IPS-18c (cell line): ENCODE data around the gene PPP6C.
A peak's percentile ranks its signal among the peaks of the same experiment; 100 is the strongest.
"Not testable (repeated sequence)": the region's sequence is repeated elsewhere in the genome, so short reads cannot be mapped to it uniquely, and the experiment has no call there.

ENCODE experiments used
- H3K4me3 ChIP-seq: 2 replicates; pipeline ENCODE4 v1.7.0; 2013; ENCODE audit warnings: low read depth, mild to moderate bottlenecking, low read length, moderate library complexity; ENCODE audit not compliant: insufficient read depth
- H3K9me3 ChIP-seq: one replicate; pipeline ENCODE4 v1.6.1; 2013; ENCODE audit warnings: mild to moderate bottlenecking, low read length, moderate library complexity; ENCODE audit not compliant: control insufficient read depth, insufficient read depth

PPP6C gene

DNA sequence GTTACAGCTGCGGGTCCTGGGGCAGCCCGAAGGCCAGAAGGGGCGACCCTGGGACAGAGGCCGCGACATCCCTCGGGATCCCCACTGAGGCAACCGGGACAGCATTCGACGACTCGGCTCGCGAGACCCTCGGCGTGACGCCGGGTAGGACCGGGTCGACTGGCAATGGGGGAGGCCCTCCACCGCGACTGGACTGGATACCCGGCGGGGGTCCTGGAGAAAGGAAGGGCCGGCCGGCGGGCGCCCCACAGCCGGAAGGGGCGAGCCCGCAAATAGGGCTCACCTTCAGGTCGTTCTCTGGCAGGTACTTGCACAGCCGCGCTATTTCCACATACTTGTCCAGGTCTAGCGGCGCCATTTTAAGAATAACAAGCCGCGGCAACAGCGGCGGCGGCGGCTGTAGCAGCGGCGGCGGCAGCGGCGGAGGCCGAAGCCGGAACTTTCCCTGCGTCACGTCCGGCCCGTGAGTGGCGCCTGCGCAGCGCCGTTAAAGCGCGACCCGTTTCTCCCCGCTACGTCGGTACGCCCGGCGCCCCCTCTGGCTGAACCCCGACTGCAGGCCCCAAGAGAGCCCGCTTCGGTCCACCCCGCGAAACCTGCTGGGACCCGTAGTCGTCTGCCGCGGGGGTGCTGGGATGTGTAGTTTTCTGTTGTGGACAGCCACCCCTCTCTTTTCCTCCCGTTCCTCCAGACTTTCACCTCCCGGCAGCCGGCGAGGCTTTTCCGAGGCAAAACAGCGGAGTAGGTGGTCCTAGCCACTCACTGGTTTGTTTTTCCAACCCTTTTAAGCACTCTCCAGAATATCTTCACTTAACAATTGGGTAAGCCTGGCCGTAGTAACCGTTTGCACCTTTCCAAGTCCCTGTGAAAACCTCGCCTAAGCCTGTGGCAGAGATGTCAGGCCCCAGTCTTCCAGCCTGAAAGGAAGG is at the start of gene PPP6C:
PPP6C (minus strand) TSS at position 443 of the 929 bp plus-strand sequence; CDS start at position 358, 85 bp downstream.
- Histone ChIP-seq H3K9me3 (no peaks in the 10 kb centered on the region), H3K4me3 (peak within 1 kb of the TSS; percentile 96)

DNA sequence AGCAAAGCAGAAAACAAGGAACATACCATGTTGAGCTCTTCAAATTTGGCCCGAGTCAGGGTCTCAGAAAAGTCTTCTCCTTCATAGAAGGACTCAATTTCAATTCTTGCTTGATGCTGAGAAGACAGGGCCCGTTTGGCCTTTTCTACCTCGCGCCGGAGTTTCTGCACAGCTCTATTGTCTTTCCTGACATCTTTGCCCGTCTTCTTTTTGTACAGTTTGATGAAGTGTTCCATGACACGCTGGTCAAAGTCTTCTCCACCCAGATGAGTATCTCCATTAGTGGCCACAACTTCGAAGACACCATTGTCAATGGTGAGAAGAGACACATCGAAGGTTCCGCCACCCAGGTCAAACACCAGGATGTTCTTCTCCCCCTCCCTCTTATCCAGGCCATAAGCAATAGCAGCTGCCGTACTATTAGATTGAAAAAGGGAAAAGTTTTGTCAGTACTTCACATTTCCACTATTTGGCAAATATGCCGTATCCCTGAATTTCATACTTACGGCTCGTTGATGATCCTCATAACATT is 49.4 kb upstream of the PPP6C start:
- Histone ChIP-seq H3K9me3 (no peaks in the 10 kb centered on the region), H3K4me3 (no peak overlapping the region)

DNA sequence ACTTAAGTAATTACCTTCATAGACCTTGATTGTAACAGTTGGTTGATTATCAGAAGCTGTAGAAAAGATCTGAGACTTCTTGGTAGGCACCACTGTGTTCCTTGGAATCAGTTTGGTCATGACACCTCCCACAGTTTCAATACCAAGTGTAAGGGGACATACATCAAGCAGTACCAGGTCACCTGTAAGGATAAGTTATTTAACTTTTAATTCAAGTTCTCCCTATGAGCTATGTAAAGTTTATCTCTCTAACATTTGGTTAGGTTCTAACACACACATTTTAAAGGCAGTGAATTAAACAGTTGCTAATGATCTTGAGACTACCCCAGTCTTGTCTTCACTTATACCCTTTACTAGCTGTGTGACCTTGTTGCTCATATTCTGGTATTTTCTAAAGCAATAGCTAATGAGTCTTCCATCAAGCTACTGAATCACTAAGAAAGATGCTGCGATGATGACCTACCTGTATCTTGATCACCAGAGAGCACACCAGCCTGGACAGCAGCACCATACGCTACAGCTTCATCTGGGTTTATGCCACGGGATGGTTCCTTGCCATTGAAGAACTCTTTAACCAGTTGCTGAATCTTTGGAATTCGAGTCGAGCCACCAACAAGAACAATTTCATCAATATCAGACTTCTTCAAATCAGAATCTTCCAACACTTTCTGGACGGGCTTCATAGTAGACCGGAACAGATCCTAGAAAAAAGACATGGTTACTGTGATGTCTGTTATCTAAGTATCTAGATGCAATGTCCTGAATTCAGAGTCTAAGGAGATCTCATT is 48.7 kb upstream of the PPP6C start:
- Histone ChIP-seq H3K4me3 (no peak overlapping the region), H3K9me3 (no peaks in the 10 kb centered on the region)

DNA sequence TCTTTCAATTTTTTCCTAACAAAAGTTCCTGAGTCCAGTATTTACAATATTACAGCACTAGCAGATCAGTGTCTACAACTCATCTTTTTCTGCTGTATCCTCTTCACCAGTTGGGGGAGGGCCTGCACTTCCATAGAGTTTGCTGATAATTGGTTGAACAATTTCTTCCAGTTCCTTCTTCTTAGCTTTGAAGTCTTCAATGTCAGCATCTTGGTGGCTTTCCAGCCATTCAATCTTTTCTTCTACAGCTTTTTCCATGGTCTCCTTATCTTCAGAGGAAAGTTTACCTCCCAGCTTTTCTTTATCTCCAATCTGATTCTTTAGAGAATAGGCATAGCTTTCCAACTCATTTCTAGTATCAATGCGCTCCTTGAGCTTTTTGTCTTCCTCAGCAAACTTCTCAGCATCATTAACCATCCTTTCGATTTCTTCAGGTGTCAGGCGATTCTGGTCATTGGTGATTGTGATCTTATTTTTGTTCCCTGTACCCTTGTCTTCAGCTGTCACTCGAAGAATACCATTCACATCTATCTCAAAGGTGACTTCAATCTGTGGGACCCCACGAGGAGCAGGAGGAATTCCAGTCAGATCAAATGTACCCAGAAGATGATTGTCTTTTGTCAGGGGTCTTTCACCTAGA is 47.0 kb upstream of the PPP6C start:
- H3K4me3 ChIP-seq, H3K9me3 ChIP-seq: not testable (repeated sequence)

DNA sequence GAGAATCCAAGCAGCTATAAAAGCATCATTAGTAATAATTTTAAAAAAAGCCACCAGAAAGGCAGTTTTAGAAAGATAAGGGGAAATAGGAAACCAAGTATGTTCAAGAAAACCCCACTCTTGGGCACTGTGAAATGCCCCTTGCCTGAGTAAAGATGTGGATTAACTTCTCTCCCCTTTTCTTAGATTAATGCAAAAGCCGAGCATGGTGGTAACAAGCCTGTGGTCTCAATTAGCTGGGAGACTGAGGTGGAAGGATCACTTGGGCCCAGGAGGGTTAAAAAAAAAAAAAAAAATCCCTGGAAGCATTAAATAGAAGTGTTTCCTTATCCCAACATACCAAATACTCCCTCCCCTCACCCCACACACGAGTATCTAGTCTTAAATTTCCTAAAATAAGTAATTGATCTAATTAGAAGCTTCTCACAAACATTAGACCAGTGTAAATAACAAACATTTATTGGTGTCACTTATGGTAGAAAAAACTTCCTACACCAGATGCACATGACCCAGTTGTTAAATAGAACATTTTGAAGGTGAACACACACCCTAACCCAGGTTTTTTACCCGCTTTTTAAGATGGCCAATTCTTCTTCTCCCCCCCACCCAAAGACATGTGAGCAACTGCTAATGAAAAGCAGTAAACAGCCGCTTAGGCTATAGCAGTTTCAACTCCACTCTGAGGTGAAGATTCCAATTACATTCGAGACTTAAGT is 46.4 kb upstream of the PPP6C start:
- H3K9me3 ChIP-seq, result no peaks in the 10 kb centered on the region
- H3K4me3 ChIP-seq, result no peak overlapping the region

DNA sequence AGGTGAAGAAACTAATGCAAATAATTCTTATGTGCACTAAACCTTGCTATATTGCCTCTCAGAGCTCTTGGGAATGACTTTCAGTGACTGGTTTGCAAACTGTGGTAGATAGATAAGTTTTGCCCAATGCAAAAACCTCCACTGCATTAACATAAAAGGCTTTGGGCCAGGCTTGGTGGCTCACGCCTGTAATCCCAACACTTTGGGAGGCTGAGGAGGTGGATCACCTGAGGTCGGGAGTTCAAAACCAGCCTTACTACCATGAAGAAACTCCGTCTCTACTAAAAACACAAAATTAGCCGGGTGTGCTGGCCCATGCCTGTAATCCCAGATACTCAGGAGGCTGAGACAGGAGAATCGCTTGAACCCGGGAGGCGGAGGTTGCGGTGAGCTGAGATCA is 44.5 kb upstream of the PPP6C start:
- not testable (repeated sequence) for H3K9me3 ChIP-seq, H3K4me3 ChIP-seq

DNA sequence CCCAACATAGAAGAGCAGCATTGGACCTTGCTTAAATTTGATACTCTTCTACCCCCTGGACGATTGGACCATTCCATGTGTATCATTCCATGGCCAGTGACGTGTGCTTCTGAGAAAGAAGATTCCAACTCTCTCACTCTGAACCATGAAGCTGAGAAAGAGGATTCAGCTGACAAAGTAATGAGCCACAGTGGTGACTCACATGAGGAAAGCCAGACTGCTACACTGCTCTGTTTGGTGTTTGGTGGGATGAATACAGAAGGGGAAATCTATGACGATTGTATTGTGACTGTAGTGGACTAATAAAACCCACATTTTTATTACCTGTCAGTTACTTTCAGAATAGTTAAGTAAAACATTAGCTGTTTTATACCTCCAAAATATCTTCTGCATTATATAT is 44.1 kb upstream of the PPP6C start:
- Histone ChIP-seq H3K9me3 (no peaks in the 10 kb centered on the region), H3K4me3 (no peak overlapping the region)

DNA sequence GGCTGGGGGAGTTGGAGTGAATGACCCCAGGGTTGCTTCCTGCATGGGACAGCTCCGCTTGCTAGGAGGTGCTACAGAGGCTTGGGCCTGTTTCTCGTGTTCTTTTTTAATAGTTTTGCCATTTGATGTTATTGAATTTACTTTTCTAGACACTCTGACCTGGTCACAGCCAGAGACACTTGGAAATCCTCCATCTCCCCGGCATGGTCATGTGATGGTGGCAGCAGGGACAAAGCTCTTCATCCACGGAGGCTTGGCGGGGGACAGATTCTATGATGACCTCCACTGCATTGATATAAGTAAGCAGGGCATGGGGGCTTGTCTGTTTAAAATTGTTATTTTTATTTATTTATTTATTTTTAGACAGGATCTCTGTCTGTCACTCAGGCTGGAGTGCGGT is 38.2 kb upstream of the PPP6C start:
- Histone ChIP-seq H3K9me3 (no peaks in the 10 kb centered on the region), H3K4me3 (no peak overlapping the region)

DNA sequence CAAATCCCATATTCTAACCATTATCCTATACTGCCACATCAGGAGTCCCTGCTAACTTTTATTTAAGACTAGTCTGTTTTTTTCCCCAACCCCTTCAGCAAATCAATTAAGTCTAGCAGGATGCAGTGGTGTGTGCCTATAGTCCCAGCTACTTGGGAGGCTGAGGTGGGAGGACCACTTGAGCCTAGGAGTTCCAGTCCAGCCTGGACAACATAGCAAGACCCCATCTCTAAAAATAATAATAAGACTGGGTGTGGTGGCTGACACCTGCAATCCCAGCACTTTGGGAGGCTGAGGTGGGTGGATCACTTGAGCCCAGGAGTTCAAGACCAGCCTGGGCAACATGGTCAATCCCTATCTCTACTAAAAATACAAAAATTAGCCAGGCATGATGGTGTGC is 35.3 kb upstream of the PPP6C start:
- H3K4me3 ChIP-seq, H3K9me3 ChIP-seq: not testable (repeated sequence)

DNA sequence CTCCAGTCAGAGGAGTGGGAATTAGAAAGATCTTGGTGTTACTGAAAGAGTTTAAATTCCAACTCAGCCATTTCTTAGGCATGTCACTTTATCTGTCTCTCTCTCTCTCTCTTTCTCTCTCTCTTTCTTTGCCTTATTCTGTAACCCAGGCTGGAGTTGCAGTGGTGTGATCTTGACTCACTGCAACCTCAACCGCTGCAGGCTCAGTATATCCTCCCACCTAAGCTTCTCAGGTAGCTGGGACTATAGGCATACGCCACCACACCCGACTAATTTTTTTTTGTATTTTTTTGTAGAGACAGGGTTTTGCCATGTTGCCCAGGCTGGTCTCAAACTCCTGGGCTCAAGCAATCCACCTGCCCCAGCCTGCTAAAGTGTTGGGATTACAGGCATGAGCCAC is 29.0 kb upstream of the PPP6C start:
- Histone ChIP-seq H3K9me3 (no peaks in the 10 kb centered on the region), H3K4me3 (no peak overlapping the region)

DNA sequence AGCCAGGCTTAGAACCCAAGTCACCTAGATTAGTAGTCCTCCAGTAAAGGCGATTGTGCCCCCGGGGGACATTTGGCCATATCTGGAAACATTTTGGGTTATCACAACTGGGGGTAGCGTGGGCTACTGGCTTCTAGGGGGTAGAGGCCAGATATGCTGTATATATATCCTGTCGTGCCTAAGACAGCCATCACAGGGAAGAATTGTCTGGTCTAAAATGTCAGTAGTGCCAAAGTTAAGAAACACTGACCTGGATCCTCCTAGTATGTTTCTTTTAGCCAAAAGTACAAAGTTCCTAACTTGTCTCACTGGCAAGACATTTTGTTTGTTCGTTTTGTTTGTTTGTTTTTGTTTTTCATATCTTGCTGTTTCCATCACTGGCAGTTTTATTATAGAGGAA is 24.6 kb upstream of the PPP6C start:
- no peak overlapping the region for H3K4me3 ChIP-seq
- no peaks in the 10 kb centered on the region for H3K9me3 ChIP-seq

DNA sequence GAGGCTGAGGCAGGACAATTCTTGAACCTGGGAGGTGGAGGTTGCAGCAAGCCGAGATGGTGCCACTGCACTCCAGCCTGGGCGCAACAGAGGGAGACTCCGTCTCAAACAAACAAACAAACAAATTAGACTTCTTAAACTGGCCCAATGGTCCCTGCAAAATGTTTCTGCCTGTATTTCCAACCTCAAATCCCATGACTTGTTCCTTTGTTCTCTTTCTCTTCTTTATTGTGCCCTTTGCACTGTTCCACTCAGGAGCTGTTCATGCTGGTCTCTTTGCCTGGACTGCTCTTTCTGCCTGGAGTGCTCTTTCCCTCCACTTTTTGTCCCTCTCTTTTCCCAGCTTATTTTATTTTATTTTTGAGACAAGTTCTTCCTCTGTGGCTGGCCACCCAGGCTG is 14.9 kb upstream of the PPP6C start:
- no peaks in the 10 kb centered on the region for H3K9me3 ChIP-seq
- no peak overlapping the region for H3K4me3 ChIP-seq

DNA sequence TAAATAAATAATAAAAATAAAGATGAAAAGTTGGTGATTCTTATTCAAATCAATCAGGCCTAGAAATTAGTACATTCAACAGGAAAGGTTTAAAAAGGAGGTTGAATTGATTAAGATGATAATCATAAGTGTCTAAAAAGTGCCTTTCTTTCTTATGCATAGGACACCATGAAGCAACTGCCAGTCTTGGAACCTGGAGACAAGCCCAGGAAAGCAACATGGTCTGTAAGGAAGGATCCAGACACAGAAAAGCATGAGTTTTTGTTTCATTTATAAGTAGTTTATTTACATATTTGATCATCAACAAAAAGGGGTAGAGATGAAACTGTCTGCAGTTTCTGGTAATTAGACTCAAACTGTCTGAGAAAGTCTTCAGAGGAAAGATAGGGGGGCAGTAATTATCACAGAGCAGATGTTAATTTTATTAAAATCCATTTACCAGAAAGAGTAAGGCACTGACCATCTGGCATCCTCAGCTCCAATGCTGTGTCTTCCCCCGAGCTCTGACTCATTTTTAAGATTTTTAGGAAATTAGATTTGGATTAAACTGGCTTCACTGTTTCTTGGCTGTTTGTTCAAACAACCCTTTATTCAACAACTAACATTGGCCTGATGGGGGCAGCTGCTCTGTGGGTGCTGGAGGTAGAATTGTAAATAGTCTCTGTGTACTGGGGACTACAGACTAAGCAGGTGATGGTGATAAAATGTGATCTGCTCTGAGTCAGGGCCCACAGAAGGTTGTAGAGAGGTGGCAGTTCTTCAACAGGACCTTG is 13.4 kb upstream of the PPP6C start:
- Histone ChIP-seq H3K4me3 (no peak overlapping the region), H3K9me3 (no peaks in the 10 kb centered on the region)

DNA sequence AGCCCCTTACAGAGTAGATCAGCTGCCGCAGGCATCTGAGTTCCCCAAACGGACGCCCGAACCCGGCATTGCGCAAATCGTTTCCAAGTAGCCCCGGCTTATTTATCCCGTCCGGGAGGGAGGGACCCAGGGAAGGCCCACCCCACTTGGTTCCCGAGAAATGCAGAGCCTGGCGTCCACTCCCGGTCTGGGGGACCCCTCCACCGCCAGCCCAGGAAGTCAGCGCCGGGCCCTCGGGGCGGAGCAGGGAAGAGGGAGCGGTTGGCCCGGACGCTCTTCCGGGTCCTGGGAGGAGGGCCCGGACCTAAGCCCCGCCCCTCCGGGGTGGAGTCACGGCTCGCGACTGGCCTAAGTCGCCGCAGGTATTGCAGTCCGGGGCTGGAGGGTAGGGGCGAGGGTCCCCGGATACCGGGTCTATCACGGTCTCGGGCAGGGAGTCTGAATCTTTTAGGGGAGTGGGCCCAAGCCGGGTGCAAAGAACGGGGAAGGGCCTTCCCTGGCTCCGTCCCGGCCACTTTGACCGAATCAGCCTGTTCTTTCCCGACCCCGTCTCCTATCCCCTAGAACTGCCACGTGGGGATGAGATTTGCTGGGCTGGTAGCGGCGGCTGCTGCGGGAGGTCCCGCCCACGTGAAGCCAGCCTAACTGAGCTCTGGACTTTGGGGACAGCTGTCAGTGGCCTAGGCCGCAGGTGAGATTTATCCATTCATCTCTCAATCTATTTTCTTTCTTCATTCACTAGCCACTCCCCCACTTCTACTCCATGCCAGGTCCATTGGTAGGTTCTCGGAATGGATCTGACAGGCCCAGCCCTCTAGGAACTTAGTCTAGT is 10.8 kb upstream of the PPP6C start, which contains the start of gene RABEPK:
RABEPK (plus strand) TSS at position 327 of the 832 bp plus-strand sequence. CDS start 2,472 bp downstream, outside the sequence.
- Histone ChIP-seq H3K9me3 (no peaks in the 10 kb centered on the region), H3K4me3 (peak within 1 kb of the TSS; percentile 73)

DNA sequence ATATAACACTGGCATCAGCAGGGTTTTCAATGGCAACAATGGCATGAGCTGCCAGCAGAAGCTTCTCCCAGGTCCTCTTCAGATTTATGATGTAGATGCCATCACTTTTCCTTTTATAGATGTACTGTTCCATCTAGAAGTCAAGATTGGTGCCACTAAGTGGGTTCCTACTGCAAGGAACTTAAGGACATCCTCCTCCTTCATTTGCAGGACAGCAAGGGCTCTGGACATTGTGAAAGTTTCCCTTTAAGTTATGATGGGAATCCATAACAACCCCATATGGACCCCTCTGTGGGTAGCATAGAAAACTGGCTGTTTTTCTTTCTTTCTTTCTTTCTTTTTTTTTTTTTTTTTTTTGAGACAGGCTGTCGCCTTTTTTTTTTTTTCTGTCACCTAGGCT is 6.0 kb upstream of the PPP6C start:
- not testable (repeated sequence) for H3K9me3 ChIP-seq, H3K4me3 ChIP-seq
